Measurements from ENCODE around the gene MECR.
A peak's percentile ranks its signal among the peaks of the same experiment; 100 is the strongest.

The MECR gene

DNA sequence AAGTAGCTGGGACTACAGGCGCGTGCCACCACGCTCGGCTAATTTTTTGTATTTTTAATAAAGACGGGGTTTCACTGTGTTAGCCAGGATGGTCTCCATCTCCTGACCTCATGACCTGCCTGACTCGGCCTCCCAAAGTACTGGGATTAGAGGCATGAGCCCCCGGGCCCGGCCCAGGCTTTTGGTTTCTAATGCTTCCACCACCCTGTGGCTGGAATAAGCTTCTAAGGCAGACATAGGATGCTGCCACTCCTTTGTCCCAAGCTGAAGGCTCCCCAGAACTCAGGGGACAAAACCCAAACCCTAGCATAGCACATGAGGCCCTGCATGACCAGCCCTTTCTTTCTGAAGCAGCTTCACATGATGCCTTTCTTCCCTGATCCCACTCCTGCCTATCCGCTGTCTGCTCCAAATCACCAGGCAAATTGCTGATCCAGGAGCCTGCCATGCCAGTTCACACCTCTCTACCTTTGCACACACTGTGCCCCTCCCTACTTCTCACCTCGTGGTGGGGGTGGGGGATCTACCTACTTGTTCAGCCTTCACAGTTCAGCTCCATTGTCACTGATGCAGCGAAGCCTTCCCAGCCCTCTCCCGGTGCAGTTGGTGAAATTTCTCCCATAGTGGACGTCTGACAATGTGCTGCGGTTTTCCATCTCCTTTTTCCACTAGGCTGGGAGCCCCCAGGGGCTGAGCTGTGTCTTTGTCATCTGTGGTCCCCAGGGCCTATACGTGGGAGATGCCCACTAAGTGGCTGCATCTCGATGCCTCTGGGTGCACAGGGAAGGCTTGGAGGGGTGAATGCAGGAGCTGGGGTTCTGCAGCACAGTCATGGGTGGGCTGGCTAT, 12.5 kb upstream of the MECR start:
- H3K4me3 ChIP-seq (replicated peaks in 1 of 2; ENCODE audit: low read depth in 2 of 2, low read length in 2 of 2): no peak overlapping the region
- DNase-seq (ENCODE audit: low read depth in 2 of 2): no peak
- TF ChIP-seq, protein P1, sequence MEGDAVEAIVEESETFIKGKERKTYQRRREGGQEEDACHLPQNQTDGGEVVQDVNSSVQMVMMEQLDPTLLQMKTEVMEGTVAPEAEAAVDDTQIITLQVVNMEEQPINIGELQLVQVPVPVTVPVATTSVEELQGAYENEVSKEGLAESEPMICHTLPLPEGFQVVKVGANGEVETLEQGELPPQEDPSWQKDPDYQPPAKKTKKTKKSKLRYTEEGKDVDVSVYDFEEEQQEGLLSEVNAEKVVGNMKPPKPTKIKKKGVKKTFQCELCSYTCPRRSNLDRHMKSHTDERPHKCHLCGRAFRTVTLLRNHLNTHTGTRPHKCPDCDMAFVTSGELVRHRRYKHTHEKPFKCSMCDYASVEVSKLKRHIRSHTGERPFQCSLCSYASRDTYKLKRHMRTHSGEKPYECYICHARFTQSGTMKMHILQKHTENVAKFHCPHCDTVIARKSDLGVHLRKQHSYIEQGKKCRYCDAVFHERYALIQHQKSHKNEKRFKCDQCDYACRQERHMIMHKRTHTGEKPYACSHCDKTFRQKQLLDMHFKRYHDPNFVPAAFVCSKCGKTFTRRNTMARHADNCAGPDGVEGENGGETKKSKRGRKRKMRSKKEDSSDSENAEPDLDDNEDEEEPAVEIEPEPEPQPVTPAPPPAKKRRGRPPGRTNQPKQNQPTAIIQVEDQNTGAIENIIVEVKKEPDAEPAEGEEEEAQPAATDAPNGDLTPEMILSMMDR (IDR thresholded peaks at IDR 0.05; ENCODE audit: low read depth, low read length): no peak

DNA sequence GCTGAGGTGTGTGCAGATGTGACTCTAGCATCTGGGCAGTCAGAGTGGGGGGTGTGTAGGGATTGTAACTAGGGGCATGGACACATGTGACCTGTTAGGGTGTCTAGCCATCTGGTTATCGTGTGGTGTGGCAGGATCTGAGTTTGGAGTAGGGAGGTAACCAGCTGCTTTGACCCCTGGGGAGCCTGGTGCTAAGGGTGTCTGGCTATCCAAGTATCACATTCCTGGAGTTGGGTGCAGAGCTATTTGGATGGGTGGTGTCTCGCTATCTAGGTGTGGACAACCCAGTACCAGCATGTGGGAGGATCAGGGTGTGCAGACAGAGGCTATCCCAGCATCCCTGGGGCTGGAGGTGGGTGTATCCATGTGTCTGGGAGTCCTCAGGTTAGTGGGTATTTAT, 10.3 kb upstream of the MECR start:
- TF ChIP-seq, protein P1 (IDR thresholded peaks at IDR 0.05; ENCODE audit: low read depth, low read length): no peak
- DNase-seq (ENCODE audit: low read depth in 2 of 2): no peak
- no peak overlapping the region for H3K4me3 ChIP-seq (replicated peaks in 1 of 2; ENCODE audit: low read depth in 2 of 2, low read length in 2 of 2)

DNA sequence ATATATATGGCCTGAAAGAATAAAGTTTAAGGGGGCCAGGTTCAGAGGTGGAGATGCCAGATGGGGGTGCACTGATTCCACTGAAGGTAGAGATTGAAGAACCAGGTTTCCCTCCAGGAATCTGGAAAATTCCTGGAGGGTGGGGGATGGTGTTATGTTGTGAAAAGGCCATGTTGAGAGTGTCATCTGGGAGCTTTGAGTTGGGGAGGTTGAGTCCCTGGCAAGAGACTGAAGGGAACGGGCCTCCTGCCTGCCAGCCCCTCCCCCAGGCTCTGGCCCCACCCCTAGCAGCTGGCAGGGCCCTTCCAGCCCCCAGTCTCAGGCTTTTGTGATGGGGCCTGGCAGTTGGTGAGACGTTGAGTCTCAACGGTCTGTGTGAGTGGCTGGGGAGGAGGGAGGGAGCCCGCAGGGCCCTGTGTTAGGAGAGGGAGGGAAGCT, 9.7 kb upstream of the MECR start:
- DNase-seq (ENCODE audit: low read depth in 2 of 2): no peak
- H3K4me3 ChIP-seq (replicated peaks in 1 of 2; ENCODE audit: low read depth in 2 of 2, low read length in 2 of 2): no peak overlapping the region
- TF ChIP-seq, protein P1 (IDR thresholded peaks at IDR 0.05; ENCODE audit: low read depth, low read length): no peak

DNA sequence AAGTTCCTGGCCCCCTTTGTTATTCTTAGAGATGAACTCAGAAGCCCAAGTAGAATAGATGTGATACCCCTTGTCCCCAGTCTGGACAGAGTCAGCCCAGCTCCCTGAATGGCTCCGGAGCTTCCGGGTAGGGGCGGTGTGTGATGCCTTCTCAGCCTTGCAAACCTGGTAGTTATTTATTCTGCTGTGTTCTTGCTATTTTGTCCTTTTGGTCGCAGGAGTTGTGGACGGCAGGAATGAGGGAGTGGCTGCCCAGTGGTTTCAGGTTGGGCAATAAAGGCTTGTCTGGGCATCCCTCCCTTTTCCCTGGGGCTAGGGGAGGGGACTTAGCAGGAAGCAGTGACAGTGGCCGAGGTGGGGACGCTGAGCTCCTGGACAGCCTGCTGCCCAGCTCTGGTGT, 8.4 kb upstream of the MECR start:
- TF ChIP-seq, protein P1 (IDR thresholded peaks at IDR 0.05; ENCODE audit: low read depth, low read length): no peak
- DNase-seq (ENCODE audit: low read depth in 2 of 2): peak in 1 of 2 donors; percentile 35
- no peak overlapping the region for H3K4me3 ChIP-seq (replicated peaks in 1 of 2; ENCODE audit: low read depth in 2 of 2, low read length in 2 of 2)

DNA sequence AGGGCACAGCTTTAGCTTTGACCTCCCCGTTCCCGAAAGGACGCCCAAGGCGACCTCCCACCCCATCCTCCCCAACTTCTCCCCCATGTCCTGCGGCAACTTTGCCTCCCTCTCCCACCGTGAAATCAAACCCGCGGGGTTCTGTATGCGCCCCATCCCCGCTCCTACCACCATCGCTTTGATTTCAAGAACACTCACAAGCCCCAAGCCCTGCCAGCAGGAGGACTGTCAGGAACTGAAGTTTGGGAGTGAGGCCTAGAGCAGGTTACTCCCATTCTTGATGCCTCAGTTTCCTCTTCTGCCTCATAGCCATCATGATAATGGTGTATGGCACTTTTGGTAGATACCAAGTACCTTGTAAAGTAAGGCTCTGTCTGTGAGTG, 7.9 kb upstream of the MECR start:
- TF ChIP-seq, protein P1 (IDR thresholded peaks at IDR 0.05; ENCODE audit: low read depth, low read length): peak; percentile 2
- H3K4me3 ChIP-seq (replicated peaks in 1 of 2; ENCODE audit: low read depth in 2 of 2, low read length in 2 of 2): peak overlapping the region; percentile 3 to 4
- no peak for DNase-seq (ENCODE audit: low read depth in 2 of 2)

DNA sequence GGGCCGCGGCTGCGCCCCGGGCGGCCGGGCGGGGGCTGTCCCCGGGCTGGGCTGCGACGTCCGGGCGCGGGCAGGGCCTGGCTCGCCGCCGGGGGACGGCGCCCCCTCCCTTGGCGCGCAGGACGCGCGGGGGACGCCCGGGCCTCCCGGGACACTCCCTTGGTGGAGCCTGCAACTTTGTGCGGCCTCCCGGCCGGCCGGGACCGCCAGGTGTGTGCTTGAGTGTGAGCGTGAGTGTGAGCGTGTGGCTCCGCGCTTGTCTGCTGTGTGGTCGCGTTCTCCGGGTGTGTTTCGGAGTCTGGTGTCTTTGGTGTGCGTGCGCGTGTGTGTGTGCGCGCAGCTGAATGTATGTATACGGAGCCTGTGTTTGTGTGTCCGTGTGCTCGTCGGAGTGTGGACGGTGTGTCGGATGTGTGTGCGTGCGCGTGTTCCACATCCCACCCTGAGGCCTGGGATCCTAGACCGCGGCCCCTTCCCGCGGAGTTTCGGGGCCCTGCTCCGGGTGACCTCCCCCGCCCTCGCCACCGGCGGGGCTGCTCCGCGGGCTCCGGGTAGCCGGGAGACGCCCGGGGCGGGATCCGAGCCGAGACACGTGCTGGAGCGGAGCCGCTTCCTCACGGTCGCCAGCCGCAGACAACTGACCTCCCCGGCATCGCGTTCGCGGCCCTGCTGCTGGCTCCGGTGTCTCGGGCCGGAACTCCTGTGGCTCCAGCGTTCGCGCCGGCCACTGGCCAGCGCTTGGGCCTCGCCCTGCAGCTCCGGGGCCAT, 7.3 kb upstream of the MECR start:
- peak; percentile 21 to 32 for DNase-seq (ENCODE audit: low read depth in 2 of 2)
- TF ChIP-seq, protein P1 (IDR thresholded peaks at IDR 0.05; ENCODE audit: low read depth, low read length): no peak
- H3K4me3 ChIP-seq (replicated peaks in 1 of 2; ENCODE audit: low read depth in 2 of 2, low read length in 2 of 2): peak overlapping the region; percentile 48 to 50

Data from cardiac fibroblast (primary cell).